ENCODE results near the gene ANHX. TPM values are rescaled to one million over a fixed set of nuclear protein-coding genes. Genes with fewer than 3 reads are reported as not detected.

The ANHX gene
- total RNA-seq, 1 experiment from 2014 or later, result not detected

DNA sequence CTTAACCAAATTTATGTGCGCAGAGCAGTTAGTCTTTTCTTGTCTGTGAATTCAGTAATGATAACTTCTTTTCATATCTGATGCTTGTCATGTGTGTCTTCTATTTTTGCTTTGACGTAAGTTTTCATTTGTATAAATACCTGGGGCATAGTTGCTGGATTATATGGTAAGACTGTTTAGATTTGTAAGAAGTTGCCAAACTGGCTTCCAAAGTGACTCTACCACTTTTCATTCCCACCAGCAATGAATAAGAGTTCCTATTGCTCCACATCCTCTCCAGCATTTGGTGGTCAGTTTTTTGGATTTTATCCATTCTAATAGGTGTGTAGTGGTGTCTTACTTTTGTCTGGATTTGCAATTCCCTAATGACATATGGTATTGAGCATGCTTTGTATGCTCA lies 45.5 kb downstream of the ANHX start:
- intact Hi-C loops (cut with micrococcal nuclease), result no loop called here
- ChIA-PET POLR2A (ENCODE audit: unreplicated experiment) (no interaction called here), CTCF (no interaction called here)
- Histone ChIP-seq H3K27me3 (ENCODE audit: low read length) (no peaks in the 10 kb centered on the region), H3K9ac (ENCODE audit: low read length) (no peak overlapping the region), H3K36me3 (ENCODE audit: low read depth, low read length) (no peaks in the 10 kb centered on the region), H3F3A (ENCODE audit: low read length, unreplicated experiment) (no peaks in the 10 kb centered on the region), H3K27ac (ENCODE audit: low read length) (no peak overlapping the region), H3K9me2 (replicated peaks; ENCODE audit: low read length) (no peaks in the 10 kb centered on the region), H3K4me2 (ENCODE audit: low read length) (no peak overlapping the region), H4K20me1 (ENCODE audit: low read length) (no peaks in the 10 kb centered on the region), H3K4me3 (ENCODE audit: low read length) (no peak overlapping the region), H3K4me1 (ENCODE audit: insufficient read depth, low read length) (no peaks in the 10 kb centered on the region), H3K79me2 (ENCODE audit: low read length) (no peaks in the 10 kb centered on the region), H2AFZ (ENCODE audit: low read length) (no peak overlapping the region), H3K9me3 (ENCODE audit: low read length) (no peaks in the 10 kb centered on the region)
- ATAC-seq (no peak), DNase-seq (peak; percentile 2)
- TF ChIP-seq EZH2phosphoT487 (IDR thresholded peaks at IDR 0.05; ENCODE audit: borderline replicate concordance, low read length), result no peak
- no peak for TF ChIP-seq EZH2 (IDR thresholded peaks at IDR 0.05; ENCODE audit: low read length, unreplicated experiment)
- TF ChIP-seq, protein P1, sequence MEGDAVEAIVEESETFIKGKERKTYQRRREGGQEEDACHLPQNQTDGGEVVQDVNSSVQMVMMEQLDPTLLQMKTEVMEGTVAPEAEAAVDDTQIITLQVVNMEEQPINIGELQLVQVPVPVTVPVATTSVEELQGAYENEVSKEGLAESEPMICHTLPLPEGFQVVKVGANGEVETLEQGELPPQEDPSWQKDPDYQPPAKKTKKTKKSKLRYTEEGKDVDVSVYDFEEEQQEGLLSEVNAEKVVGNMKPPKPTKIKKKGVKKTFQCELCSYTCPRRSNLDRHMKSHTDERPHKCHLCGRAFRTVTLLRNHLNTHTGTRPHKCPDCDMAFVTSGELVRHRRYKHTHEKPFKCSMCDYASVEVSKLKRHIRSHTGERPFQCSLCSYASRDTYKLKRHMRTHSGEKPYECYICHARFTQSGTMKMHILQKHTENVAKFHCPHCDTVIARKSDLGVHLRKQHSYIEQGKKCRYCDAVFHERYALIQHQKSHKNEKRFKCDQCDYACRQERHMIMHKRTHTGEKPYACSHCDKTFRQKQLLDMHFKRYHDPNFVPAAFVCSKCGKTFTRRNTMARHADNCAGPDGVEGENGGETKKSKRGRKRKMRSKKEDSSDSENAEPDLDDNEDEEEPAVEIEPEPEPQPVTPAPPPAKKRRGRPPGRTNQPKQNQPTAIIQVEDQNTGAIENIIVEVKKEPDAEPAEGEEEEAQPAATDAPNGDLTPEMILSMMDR (conservative IDR thresholded peaks at IDR 0.05; ENCODE audit: low read depth, low read length), result no peak
- no TSS peak for BruUV-seq (replicated peaks)

DNA sequence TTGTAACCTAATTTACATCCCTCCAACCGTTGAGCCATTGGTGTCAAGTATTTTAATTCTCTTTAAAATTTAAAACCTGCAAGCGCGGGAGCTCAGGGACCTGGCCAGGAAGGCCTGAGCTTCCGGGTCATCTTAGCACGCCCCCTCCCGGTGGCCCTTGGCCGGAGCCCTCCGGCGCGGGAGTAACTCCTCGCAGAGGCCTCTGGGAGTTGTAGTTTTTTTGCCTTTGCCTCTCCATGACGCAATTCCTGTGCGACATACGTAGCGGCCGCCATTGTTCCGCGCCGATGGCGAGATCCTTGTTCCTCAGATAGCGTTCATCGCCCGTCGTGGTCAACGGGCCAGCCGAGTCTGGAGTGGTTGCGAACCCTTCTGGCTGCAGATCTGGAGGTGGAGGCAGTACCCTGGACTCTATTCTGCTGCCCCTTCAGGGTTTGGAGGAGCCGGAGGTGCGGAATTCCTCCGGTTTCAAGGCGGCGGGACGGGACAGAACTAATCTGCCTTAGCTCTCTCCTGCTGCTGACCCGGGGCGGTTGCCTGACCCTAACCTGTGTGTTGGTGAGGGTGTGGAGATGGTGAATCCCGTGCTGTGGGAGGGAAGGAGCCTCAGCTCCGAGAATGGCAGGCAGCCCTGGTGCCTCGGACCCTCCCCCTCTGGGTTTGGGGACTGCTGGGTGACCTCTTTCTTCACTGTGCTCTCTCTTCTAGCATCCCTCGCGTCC lies 54.3 kb downstream of the ANHX start, which contains the start of gene ZNF268:
Gene ZNF268 (plus strand): TSS at position 258 of the 722 bp plus-strand sequence. CDS start 503 bp downstream, outside the sequence.
- TF ChIP-seq, protein P1 (conservative IDR thresholded peaks at IDR 0.05; ENCODE audit: low read depth, low read length), result 0 out of 2 replicates have a peak, but pooled peaks have one; percentile 16
- no peak for TF ChIP-seq EZH2phosphoT487 (IDR thresholded peaks at IDR 0.05; ENCODE audit: borderline replicate concordance, low read length)
- Histone ChIP-seq H3K9me3 (ENCODE audit: low read length) (no peaks in the 10 kb centered on the region), H3K36me3 (ENCODE audit: low read depth, low read length) (no peaks in the 10 kb centered on the region), H2AFZ (ENCODE audit: low read length) (no peak within 1 kb of the TSS), H3K27ac (ENCODE audit: low read length) (no peak within 1 kb of the TSS), H3F3A (ENCODE audit: low read length, unreplicated experiment) (no peaks in the 10 kb centered on the region), H3K27me3 (ENCODE audit: low read length) (no peaks in the 10 kb centered on the region), H4K20me1 (ENCODE audit: low read length) (no peaks in the 10 kb centered on the region), H3K79me2 (ENCODE audit: low read length) (no peaks in the 10 kb centered on the region), H3K4me1 (ENCODE audit: insufficient read depth, low read length) (no peaks in the 10 kb centered on the region), H3K9me2 (replicated peaks; ENCODE audit: low read length) (no peaks in the 10 kb centered on the region), H3K4me3 (ENCODE audit: low read length) (peak within 1 kb of the TSS; percentile 49), H3K9ac (ENCODE audit: low read length) (no peak within 1 kb of the TSS), H3K4me2 (ENCODE audit: low read length) (no peak within 1 kb of the TSS)
- intact Hi-C loops (cut with micrococcal nuclease), result no loop called here
- POLR2A ChIA-PET (ENCODE audit: unreplicated experiment), result no interaction called here
- DNase-seq (peak; percentile 4), ATAC-seq (no peak; the same call in 1 of the 2 replicates)
- TSS peak; percentile 73 for BruUV-seq (replicated peaks)
- CTCF ChIA-PET, result no interaction called here

DNA sequence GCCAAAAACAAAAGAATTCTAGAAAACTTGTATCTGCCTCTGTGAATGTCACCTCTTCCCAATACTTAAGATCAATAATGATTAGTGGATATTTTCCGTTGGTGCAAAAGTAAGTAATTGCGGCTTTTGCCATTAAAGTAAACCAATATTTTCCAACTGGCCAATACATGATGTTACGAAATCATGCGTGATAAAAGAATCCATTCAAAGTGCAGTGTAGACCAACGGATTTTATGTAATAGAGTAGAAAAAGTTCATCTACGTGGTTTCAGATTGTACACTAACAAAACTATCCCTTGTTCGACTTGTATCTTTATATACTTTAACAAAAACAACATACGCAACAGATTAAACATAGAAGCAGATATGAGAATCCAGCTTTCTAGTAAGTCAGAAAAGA lies 55.0 kb downstream of the ANHX start:
- Histone ChIP-seq H4K20me1 (ENCODE audit: low read length) (no peaks in the 10 kb centered on the region), H3F3A (ENCODE audit: low read length, unreplicated experiment) (no peaks in the 10 kb centered on the region), H3K9me2 (replicated peaks; ENCODE audit: low read length) (no peaks in the 10 kb centered on the region), H2AFZ (ENCODE audit: low read length) (no peak overlapping the region), H3K4me3 (ENCODE audit: low read length) (no peak overlapping the region), H3K9me3 (ENCODE audit: low read length) (no peaks in the 10 kb centered on the region), H3K79me2 (ENCODE audit: low read length) (no peaks in the 10 kb centered on the region), H3K4me2 (ENCODE audit: low read length) (no peak overlapping the region), H3K36me3 (ENCODE audit: low read depth, low read length) (no peaks in the 10 kb centered on the region), H3K27me3 (ENCODE audit: low read length) (no peaks in the 10 kb centered on the region), H3K9ac (ENCODE audit: low read length) (no peak overlapping the region), H3K27ac (ENCODE audit: low read length) (no peak overlapping the region), H3K4me1 (ENCODE audit: insufficient read depth, low read length) (no peaks in the 10 kb centered on the region)
- no peak for DNase-seq
- intact Hi-C loops (cut with micrococcal nuclease), result no loop called here
- ATAC-seq, result no peak
- CTCF ChIA-PET, result no interaction called here
- BruUV-seq (replicated peaks), result no TSS peak
- TF ChIP-seq EZH2 (IDR thresholded peaks at IDR 0.05; ENCODE audit: low read length, unreplicated experiment) (no peak), EZH2phosphoT487 (IDR thresholded peaks at IDR 0.05; ENCODE audit: borderline replicate concordance, low read length) (no peak)
- TF ChIP-seq, protein P1 (conservative IDR thresholded peaks at IDR 0.05; ENCODE audit: low read depth, low read length), result no peak
- POLR2A ChIA-PET (ENCODE audit: unreplicated experiment), result no interaction called here
